Activated CD8-positive, alpha-beta memory T cell treated with anti-CD3 and anti-CD28 coated beads for 1 hour (primary cell): Measurements from ENCODE around the gene SGCD.
"Not testable (repeated sequence)": the region's sequence is repeated elsewhere in the genome, so short reads cannot be mapped to it uniquely, and the experiment has no call there.

Source experiments
- DNase-seq, 2 donors: peaks; one replicate each; pipeline ENCODE4 v3.0.0-alpha.2; 2020; ENCODE audit warnings: low read depth in 1 of 2; ENCODE audit errors: extremely low read depth in 1 of 2

Gene SGCD

DNA sequence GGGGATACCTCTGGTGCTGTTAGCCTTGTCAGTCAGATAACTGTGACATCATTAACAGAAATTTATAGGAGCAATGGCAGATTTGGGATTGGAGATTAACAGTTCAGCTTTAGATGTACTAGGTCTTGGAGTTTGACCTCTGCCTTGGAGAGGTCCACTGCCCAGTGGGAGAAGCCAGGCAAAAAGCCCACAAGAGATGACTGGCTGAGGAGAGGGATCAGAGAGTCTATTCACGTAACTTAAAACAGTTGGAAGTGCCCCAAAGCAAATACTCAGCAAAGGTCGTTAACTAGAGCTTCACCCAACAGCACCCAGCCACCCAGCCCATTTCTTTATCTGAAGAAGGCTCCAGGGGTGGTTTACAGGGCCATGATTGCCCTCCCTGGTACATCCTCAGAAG, 290.5 kb downstream of the SGCD start:
- no peak for DNase-seq

DNA sequence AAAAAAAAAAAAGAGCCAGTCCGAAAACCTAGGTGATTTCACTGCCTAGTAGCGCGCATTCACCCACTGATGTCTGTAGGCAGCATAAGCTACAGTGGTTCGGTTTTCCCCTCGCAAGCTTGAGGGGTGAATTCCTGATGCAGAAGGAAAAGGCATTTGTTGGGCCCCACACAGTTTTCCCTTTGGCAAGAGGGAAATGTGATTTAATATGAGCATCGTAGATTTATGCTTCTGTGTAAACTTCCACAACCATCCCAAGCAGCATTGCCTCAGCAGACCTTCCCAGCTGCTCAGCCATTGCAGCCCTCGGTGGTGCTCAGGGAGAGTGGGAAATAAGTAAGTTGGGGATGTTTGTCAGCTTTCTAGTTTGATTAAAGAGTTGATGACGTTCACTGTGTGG, 291.6 kb downstream of the SGCD start:
- DNase-seq, result no peak

DNA sequence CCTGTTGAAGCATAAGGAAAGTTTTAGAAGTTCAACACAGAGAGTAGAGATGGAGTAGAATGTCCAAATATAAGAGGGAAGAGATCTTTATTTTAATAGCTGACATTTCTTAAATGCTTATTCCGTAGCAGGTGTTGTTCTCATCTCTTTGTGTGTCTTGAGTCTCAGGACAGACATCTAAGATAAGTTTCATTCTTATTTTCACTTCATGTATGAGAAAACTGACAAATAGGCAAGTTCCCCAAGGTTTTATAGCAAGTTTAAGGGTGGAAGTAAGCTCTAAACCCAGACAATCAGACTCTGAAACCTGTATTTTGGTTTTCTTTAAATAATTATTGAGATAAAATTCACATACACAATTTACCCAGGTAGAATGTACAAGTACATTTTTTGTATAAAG, 294.8 kb downstream of the SGCD start:
- no peak for DNase-seq

DNA sequence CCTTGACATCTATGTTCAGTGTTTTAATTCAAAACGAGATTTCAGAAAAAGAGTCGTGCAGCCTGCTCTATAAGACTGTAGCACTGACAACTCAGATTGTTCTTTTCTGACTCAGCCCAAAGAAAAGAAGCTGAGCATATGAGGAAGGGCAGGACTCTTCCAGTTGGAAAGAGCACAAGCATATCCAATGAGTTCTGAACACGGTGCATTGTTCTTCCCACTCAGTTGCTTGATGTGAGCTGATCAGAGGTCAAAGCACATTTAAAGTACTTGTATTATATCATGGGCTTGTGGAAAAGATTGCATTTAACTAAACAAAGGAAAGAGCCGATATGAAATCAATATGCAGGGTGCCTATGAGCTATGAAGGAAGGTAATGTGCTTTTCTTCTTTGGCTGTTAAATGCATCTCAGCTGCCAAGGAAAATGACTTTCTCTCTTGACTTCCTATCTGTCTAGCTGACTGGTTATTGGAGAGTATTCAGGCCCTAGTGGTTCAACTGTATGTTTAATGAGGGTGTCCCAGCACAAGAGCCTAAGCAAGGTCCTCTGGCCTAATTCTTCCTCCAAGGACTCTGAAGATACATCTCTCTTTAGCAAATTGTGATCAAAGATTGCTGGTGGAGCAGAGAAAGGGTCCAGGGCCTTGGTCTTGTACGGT, 296.5 kb downstream of the SGCD start:
- DNase-seq, result no peak

DNA sequence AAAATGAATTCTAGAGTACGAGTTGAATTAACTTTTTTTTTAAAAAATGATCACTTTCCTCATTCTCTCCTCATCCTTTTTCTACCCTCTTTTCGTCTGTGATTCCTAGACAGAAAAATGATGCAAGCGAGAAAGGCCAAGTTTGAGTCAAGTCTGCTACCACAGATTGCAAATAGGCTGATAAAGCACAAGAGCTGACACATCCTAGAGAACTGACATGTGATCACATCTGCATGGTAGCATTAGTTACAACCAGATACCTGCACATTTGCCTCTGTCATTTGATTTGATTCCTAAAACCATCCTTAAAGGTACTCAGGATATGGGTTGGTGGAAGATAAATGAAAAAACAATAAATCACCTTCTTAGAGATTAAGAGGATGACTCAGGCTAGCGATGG, 297.7 kb downstream of the SGCD start:
- DNase-seq, result no peak

DNA sequence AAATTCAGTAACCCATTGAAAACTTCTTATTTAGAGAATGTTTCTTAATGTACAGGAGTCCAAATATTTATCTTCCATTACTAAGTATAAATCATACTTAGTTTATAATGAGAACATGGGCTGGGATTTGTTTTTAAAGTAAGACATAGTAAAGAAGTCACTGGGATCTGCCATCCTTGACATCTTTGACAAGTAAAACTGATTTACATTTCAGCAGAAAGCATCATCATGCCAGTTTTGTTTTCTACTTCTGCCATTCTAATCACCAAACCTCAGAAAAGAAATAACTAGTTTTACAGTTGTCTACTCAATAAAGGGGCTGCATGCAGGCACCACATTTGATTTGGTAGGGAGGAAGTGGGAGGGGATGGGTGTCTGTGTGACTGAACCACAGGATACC, 301.5 kb downstream of the SGCD start:
- DNase-seq, result no peak

DNA sequence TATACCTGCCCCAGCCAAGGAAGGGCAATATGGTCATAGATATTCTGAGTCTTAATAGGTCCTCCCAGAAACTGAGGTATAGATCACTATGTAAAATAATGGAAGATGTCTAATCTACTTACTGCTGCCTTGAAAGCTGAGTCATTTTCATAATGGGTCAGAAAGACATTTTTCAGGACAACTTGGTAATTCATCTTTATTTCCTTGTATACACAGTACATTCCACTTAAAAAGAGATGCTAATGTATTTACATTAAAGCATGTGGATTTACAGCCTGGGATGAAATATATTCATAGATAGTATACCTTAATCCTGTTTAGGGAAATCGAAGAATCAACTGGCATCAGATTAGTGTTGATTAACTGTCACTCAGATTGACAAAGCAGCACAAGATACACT, 304.0 kb downstream of the SGCD start:
- DNase-seq, result no peak

DNA sequence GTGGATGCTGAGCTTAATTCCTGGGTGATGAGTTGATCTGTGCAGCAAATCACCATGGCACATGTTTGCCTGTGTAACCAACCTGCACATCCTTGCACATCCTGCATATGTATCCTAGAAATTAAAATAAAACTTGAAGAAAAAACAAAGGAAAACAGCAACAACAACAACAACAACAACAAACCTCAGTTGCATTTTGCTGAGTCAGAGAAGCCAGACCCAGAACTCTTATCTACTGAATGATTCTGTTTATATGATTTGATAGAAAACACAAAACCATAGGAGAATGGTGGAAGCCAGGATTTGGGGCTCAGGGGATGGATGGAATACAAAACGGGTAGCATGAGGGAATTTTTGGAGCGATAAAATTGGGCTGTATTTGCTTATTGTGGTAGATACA, 307.3 kb downstream of the SGCD start:
- DNase-seq, result no peak

DNA sequence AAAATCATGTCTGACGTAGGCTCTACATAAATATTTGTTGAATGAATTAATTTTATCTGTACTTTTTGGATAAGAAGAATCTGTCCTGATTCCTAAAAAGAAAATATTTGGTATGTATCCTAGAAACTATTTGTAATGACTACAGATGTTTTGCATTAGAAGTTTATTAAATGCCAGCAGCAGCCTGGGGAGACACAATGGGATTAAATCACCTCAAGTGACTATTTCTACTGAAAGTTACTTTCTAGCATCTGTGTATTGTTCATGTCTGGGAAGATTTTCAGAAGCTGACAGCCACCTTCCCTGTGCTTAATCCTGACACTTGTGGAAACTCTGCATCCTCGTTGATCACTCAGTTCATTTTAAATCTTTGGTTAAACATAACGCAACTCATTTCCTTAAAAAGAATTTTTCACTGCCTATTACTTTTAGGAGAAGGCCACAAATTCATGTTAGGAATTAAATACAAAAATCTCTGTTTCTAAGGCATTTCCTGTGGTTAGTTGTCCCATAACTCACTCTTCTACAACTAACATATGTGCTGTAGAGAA, 313.8 kb downstream of the SGCD start:
- DNase-seq, result no peak

DNA sequence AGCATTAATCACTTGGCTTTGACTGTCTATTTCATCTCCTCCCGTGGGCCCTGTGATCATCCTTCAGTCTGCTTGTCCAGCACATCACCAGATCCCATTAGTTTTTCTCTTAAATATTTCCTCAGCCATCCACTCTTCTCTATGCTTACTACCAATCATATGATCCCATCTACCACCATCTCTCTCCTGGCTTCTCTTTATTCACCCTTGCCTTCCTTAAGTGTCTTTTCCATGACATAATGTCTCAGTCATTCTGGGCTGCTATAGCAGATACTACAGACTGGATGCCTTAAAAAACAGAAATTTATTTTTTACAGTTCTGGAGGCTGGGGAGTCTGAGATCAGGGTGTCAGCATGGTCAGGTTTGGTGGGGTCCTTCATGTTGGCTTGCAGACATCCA, 314.7 kb downstream of the SGCD start:
- no peak for DNase-seq

DNA sequence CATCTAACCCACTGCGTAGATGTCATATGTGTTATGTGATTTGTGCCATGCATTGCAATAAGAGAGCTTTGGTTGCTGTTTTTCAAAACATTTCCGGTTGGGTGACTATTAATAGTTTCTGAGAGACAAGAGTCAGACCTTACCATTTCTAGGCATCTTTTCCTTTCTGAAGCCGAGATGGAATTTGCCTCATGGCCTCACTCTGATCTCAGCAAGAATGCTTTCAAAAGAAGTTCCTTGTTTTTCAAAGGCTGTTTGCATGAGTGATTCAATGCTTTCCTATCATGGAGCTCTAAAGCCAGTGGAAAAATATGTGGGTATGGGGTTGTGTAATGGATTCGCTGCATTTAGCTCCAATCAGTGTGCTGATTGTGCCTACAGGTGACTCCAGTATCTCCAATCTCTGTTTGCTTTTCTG, 320.1 kb downstream of the SGCD start:
- DNase-seq, result no peak

DNA sequence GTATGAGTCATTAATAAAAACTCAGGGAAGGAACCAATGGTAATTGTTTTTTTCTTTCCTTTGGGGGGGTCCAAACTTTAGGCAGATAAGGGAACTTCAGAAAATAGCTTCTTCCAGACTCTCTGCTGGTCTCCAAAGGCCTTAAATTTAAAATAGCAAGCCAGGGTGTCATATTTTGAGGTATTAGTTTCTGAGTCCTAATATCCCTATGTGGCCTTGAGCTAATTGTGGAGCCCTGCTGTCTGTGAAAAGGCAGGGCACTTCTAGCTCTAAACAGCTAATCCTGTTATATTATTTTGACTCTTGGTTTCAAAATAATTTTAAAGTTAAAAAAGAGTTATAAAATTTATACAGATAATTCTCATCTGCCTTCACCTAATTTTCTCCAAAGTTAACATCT, 327.5 kb downstream of the SGCD start:
- DNase-seq, result no peak

DNA sequence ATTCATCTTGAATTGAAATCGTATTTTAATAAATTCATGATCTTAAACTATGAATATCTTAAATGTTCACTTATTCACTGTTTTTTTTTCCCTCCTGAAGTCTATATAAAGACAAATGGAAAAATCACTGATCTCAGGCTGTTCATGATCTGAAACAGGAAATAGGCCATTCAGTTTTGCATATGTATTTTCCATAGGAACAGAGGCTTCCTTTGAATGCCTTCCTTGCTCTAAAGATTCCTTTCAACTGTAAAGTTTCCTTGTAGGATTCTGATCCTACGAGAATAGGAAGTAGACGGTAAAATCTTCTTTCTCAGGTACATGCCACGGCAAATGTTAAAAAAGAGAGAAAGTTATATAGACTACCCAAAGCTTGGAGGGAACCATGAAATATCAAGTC, 328.8 kb downstream of the SGCD start:
- no peak for DNase-seq

DNA sequence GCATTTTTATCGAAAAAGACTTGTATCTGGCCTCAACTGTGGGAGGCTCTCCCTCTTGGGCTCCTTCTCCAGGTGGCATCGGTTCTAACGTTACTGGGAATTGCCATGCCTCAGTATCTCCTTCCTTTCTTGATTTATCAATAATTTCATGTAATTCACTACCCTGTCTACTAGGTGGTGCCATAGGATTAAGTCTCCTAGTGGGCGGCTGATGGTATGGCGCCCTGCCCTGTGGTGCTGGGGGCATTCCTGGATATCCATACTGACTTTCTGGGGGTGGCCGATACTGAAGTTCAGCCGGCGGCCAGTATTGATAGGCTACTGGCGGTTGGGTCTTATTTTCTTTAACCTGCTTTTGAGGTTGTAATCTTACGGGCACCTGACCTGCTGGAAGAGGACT, 337.9 kb downstream of the SGCD start:
- not testable (repeated sequence) for DNase-seq

DNA sequence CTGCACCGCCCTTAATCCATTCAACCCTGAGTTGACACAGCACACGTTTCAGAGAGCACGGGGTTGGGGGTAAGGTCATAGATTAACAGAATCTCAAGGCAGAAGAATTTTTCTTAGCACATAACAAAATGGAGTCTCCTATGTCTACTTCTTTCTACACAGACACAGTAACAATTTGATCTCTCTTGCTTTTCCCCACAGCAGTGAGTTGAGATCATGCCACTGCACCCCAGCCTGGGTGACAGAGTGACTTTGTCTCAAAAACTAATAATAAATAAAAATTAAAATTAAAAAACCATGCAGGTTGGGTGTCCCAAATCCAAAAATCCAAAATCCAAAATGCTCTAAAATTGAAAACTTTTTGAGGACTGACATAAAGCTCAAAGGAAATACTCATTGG, 339.7 kb downstream of the SGCD start:
- DNase-seq, result not testable (repeated sequence)

DNA sequence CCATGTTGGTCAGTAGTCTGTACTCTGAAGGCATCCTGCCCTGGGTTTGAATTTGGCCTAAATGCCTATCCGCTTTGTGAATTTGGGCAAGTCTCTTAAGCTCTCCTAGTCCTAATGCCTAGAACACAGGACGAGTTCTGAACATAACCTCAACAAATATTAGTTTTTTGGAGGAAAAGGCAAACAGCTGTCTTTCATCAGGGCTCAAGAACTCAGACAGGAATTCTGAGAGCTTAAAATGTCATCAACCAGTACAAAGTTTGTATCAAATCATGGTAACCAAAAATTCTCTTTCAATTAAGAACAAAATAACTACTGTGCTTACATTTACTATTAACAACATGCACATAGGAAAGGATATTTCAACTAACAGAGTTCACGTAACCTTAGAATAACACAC, 340.7 kb downstream of the SGCD start:
- DNase-seq, result no peak

DNA sequence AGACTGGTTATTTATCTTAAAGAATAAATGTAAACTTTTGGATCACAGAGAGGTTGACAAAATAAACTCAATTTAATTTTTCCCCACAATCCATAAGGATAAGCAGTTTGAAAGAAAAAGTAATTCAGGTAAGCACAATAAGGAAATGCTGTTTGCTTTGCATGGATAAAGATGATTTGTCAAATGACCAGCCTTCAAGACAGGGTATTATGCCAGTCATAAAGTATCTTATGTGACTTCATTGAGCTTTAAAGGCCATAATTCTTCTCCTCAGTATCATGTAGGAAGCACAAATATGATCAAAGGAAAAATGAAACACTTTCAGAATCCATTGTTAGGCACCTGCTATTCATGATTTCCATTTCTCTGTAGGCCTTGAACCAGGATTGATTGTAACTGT, 342.5 kb downstream of the SGCD start:
- no peak for DNase-seq

DNA sequence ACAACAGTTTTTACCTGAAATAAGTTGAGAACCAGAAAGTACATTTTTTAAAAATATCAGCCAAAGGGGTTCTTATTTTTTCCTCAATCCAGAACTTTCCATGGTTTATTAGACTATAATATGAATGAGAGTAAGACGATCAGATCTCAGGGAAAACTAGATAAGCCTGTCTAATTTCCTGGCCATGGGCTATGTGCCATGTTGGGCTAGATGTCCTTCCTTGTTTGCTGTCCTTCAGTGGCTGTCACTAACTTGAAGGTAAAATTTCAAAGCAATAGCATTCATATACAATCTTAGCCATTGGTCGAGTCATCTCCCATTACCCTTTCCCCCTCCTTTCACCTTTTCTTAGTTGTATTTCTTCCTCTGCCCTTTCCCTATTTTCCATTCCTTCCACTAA, 343.7 kb downstream of the SGCD start:
- no peak for DNase-seq

DNA sequence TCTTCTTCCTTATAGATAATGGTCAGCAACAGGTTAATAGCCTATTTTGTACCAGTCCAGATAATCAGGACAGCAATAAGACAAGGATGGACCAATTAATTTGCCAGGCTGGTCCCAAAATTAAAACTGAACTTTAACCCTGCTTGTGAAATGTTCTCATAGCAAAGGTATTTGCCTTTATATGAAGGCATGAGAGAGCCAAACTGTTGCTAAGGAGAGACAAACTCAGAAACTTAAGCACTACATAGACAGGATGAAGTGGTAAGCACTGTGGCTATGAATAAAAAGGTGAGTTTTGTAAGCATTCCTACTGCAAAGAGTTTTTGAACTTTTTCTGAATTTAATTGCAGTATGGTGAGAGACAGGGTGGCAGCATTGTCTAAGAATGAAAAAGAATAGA, 348.4 kb downstream of the SGCD start:
- no peak for DNase-seq

DNA sequence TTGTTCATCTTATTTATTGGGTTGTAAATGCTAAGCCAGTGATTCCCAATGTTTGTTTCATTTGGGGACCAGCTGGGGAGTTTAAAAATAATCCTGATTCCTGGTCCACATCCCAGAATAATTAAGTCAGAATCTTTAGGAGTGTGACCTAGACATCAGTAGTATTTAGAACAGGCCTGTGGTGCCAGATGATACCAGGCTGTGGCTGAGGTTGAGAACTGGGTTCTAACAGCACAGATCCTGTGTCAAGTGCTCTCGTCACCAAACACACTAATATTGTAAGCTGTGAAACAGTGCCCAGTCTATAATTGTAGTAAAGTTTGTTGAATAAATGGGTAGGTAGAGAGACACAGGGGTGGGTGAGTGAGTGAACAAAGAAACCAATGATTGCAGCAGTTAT, 351.0 kb downstream of the SGCD start:
- no peak for DNase-seq

DNA sequence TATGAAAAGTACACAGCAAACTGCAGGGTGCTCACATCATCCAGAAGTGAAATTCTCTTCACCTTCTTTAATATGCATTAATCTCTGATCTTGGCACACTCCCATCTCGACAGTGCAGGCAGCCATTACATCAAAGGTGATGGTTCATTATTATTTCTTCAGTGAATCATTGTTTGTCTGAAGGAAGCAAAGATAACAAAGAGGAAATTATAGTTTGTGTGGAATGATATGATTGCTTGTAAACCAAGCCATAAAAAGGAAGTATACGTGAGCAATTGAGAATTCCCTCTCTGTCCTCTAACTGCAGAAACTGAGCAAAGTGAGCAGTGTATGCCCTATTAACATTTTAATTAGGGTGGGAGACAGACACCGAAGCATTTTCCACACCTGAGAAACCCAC, 351.5 kb downstream of the SGCD start:
- DNase-seq, result no peak

DNA sequence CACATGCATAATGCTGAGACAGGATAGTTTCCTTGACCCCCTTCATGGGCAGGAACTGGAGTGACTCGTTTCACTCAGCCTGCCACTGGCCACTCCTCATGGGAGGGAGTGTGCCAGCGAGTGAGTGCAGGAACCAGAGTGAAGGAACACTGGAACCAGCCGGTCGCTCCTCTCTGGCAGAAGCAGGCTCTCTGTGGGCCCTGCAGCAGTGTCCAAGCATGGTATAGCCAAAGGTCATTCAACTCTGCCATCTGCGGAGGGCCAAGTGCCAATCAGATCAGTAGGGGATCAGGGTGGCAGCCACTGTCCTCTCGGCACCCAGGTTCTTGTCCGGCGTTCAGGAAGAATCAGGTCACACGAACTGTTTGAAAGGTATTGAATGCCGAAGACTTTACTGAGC, 353.9 kb downstream of the SGCD start:
- no peak for DNase-seq

DNA sequence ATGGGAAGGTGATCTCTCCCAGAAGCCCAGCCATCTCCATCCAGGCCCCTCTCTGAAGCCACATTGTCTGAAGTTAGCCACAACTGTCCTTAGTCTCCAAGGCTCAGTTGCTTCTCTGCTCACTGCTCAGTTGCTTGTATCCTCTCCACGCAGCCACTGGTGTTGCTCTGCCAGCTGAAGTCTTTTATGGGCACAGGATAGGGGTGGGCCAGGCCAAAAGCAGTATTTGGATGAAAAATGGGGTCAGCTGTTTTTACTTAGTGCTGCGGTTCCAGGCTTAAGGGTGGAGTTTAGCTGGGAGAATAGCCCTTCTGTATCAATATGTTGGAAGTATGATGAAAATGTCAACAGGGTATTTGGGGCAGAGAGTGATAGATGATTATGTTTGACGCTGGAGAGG, 354.3 kb downstream of the SGCD start:
- no peak for DNase-seq
